ENCODE measurements around the gene HIBADH.

- TF ChIP-seq TCF7L2 (IDR thresholded peaks at IDR 0.05; ENCODE audit: low read depth, low read length) (no peak), CTCF (IDR thresholded peaks at IDR 0.05) (no peak)
- TF ChIP-seq, protein P1, sequence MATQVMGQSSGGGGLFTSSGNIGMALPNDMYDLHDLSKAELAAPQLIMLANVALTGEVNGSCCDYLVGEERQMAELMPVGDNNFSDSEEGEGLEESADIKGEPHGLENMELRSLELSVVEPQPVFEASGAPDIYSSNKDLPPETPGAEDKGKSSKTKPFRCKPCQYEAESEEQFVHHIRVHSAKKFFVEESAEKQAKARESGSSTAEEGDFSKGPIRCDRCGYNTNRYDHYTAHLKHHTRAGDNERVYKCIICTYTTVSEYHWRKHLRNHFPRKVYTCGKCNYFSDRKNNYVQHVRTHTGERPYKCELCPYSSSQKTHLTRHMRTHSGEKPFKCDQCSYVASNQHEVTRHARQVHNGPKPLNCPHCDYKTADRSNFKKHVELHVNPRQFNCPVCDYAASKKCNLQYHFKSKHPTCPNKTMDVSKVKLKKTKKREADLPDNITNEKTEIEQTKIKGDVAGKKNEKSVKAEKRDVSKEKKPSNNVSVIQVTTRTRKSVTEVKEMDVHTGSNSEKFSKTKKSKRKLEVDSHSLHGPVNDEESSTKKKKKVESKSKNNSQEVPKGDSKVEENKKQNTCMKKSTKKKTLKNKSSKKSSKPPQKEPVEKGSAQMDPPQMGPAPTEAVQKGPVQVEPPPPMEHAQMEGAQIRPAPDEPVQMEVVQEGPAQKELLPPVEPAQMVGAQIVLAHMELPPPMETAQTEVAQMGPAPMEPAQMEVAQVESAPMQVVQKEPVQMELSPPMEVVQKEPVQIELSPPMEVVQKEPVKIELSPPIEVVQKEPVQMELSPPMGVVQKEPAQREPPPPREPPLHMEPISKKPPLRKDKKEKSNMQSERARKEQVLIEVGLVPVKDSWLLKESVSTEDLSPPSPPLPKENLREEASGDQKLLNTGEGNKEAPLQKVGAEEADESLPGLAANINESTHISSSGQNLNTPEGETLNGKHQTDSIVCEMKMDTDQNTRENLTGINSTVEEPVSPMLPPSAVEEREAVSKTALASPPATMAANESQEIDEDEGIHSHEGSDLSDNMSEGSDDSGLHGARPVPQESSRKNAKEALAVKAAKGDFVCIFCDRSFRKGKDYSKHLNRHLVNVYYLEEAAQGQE (IDR thresholded peaks at IDR 0.05; ENCODE audit: insufficient read depth in 1 of 2, low read depth in 2 of 2, low read length in 1 of 2): no peak
Observed at GRCh38 chr7:27581906-27582305, 80.8 kb downstream of the HIBADH start.

Measured in Panc1 (cell line).